ENCODE measurements around the gene EFNA2. TPM values are rescaled to one million over a fixed set of nuclear protein-coding genes. Genes with fewer than 3 reads are reported as not detected.
A peak's percentile ranks its signal among the peaks of the same experiment; 100 is the strongest.

The EFNA2 gene
- total and polyA plus RNA-seq, 4 experiments from 2014 or later = not detected

DNA sequence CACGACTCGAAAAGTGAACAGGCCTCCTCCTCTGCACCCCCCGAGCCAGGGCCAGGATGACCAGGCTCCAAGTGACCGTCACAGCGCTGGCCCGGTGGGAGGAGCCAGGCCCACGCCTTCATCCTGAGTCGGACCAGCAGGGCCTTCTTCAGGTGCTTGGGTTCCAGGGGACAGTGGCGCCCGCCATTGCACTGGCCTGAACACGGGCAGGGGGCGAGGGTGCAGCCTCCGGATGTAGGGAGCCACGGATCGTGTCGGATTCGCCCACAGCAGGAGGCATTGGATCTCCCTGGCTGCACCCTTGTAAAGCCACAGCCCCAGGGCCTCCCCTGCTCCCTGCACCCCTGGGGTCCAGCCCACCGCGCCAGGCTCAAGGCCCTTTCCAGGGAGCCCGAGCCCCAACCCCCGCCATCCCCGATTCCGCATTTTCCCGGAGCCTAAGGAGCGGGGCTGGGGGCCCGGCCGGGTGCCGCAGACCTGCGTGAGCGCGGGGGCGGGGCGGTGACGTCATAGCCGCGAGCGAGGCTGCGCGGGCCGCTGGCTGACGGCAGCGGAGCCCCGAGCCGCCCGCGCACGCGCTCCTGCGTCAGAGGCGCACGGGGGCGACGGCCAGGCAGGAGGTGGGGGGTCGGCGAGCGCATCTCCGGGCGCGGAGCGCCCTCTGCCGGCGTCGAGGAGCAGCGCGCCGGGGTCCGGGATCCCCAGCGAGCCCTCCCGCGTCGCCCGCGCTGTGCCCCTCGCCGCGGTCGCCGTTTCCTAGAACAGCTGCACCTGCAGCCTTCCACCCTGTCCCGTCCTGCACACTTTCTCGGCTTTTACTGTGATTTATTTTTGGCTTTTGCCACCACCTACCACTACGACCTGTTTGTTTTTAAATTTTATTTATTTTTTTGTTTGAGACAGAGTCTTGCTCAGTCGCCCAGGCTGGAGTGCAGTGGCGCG is 45.6 kb upstream of the EFNA2 start:
- Mint-ChIP-seq H3K9me3 (peaks cover 0 to 3% (median 0%) of the 10 kb centered on the region in 8 donors), H3K36me3 (peaks cover 0 to 5% of the 10 kb centered on the region in 2 donors), H3K4me3 (peak overlapping the region; percentile 43 to 94 (median 74)), H3K27me3 (peaks cover 6 to 10% of the 10 kb centered on the region in 2 donors), H3K4me1 (peaks cover 12 to 52% (median 33%) of the 10 kb centered on the region in 4 donors), H3K27ac (peak overlapping the region; percentile 75 to 98 (median 88))
- Histone ChIP-seq H3K4me1 (ENCODE audit: insufficient read depth, low read length) (peaks cover 53% of the 10 kb centered on the region), H3K27ac (ENCODE audit: low read depth, low read length) (peak overlapping the region; percentile 38), H3K36me3 (ENCODE audit: insufficient read depth, low read length) (no peaks in the 10 kb centered on the region), H3K27me3 (ENCODE audit: insufficient read depth, low read length) (no peaks in the 10 kb centered on the region), H3K4me3 (ENCODE audit: low read length in 2 of 2) (peak overlapping the region in 1 of 2 donors; percentile 59), H3K9me3 (ENCODE audit: control insufficient read depth in 1 of 2, low read length in 2 of 2) (no peaks in the 10 kb centered on the region)
- intact Hi-C loops (cut with micrococcal nuclease) = loop anchor here (2.0 to 10.0 kb wide), 3 partner anchors 48 to 445 kb away; partner anchors contain the start of genes GPX4 and PTBP1
- DNase-seq = peak; percentile 92 to 94 (median 94)
- ChIA-PET CTCF (ENCODE audit: partially characterized antibody) (interaction anchor here (1.0 to 2.4 kb wide), 4 partner anchors 21 to 256 kb away, joined by 3 to 10 read pairs (median 4); partner anchors contain the start of genes CIRBP and WDR18), POLR2A (ENCODE audit: partially characterized antibody) (interaction anchor here (0.5 to 10.1 kb wide), 6 partner anchors 24 to 256 kb away, joined by 3 to 650 read pairs (median 4); partner anchors contain the start of genes CIRBP and CNN2)

DNA sequence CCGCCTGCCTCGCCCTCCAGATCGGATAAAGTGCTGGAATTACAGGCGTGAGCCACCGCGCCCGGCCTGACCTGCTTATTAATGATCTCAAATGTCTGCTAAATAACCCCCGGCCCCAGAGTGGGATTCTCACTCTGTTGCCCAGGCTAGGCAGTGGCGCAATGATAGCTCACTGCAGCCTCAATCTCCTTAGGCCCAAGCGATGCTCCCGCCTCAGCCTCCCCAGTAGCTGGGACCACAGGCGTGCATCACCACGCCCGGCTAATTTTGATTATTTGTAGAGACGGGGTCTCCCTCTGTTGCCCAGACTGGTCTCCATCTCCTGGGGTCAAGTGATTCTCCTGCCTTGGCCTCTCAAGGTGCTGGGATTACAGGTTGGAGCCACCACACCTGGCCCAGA is 44.7 kb upstream of the EFNA2 start:
- Mint-ChIP-seq H3K9me3 (peaks cover 0 to 3% (median 0%) of the 10 kb centered on the region in 8 donors), H3K27ac (peak overlapping the region; percentile 37 to 99 (median 98)), H3K4me1 (peaks cover 12 to 52% (median 33%) of the 10 kb centered on the region in 4 donors), H3K36me3 (peaks cover 0 to 5% of the 10 kb centered on the region in 2 donors), H3K4me3 (peak overlapping the region; percentile 36 to 95 (median 92)), H3K27me3 (peaks cover 6 to 10% of the 10 kb centered on the region in 2 donors)
- ChIA-PET CTCF (ENCODE audit: partially characterized antibody) (interaction anchor here (1.0 to 2.4 kb wide), 4 partner anchors 20 to 257 kb away, joined by 3 to 10 read pairs (median 4); partner anchors contain the start of genes CIRBP and WDR18), POLR2A (ENCODE audit: partially characterized antibody) (interaction anchor here (0.5 to 10.1 kb wide), 12 partner anchors 9 to 1017 kb away, joined by 3 to 650 read pairs (median 4); partner anchors contain the start of genes CIRBP, CNN2 and FAM174C)
- Histone ChIP-seq H3K4me3 (ENCODE audit: low read length in 2 of 2) (peak overlapping the region in 1 of 2 donors; percentile 59), H3K27me3 (ENCODE audit: insufficient read depth, low read length) (no peaks in the 10 kb centered on the region), H3K4me1 (ENCODE audit: insufficient read depth, low read length) (peaks cover 59% of the 10 kb centered on the region), H3K9me3 (ENCODE audit: control insufficient read depth in 1 of 2, low read length in 2 of 2) (no peaks in the 10 kb centered on the region), H3K36me3 (ENCODE audit: insufficient read depth, low read length) (no peaks in the 10 kb centered on the region), H3K27ac (ENCODE audit: low read depth, low read length) (peak overlapping the region; percentile 72)
- intact Hi-C loops (cut with micrococcal nuclease) = loop anchor here (1.0 to 10.0 kb wide), 4 partner anchors 49 to 446 kb away; partner anchors contain the start of genes GPX4 and PTBP1
- DNase-seq = no peak

DNA sequence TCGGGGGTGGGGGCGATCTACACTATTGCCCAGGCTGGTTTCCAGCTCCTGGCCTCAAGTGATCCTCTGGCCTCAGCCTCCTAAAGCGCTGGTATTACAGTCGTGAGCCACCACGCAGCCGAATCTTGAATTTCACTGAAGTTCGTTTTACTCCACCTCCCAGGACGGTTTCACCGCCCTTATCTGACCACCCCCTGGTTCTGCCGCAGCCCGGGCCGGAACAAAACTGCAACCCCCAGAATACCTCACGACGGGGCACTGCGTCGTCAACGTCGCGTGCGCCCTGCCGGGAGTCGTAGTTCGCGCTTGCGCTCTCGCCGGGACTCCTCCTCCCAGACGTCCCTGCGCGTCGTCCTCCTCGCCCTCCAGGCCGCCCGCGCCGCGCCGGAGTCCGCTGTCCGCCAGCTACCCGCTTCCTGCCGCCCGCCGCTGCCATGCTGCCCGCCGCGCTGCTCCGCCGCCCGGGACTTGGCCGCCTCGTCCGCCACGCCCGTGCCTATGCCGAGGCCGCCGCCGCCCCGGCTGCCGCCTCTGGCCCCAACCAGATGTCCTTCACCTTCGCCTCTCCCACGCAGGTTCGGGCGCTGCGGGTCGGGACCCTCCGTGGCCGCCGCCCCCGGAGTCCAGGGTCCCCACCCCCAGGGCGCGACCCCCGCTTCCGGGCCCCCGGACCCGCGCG is 44.1 kb upstream of the EFNA2 start, which contains the start of gene ATP5F1D:
Gene ATP5F1D (plus strand): TSS at position 335 of the 679 bp plus-strand sequence. CDS start 100 bp downstream, at position 435.
- Histone ChIP-seq H3K9me3 (ENCODE audit: control insufficient read depth in 1 of 2, low read length in 2 of 2) (no peaks in the 10 kb centered on the region), H3K4me3 (ENCODE audit: low read length in 2 of 2) (peak within 1 kb of the TSS; percentile 29 to 59), H3K27ac (ENCODE audit: low read depth, low read length) (peak within 1 kb of the TSS; percentile 72), H3K27me3 (ENCODE audit: insufficient read depth, low read length) (no peaks in the 10 kb centered on the region), H3K36me3 (ENCODE audit: insufficient read depth, low read length) (no peaks in the 10 kb centered on the region), H3K4me1 (ENCODE audit: insufficient read depth, low read length) (peaks cover 59% of the 10 kb centered on the region)
- Mint-ChIP-seq H3K4me1 (peaks cover 12 to 52% (median 33%) of the 10 kb centered on the region in 4 donors), H3K27me3 (peaks cover 6 to 10% of the 10 kb centered on the region in 2 donors), H3K36me3 (peaks cover 0 to 5% of the 10 kb centered on the region in 2 donors), H3K9me3 (peaks cover 0 to 2% (median 0%) of the 10 kb centered on the region in 8 donors), H3K27ac (peak within 1 kb of the TSS; percentile 94 to 99 (median 98)), H3K4me3 (peak within 1 kb of the TSS; percentile 89 to 95 (median 92))
- POLR2A ChIA-PET (ENCODE audit: partially characterized antibody) = interaction anchor here (0.6 to 10.1 kb wide), 12 partner anchors 9 to 1017 kb away, joined by 3 to 650 read pairs (median 4); partner anchors contain the start of genes CIRBP, CNN2 and FAM174C
- CTCF ChIA-PET (ENCODE audit: partially characterized antibody) = interaction anchor here (1.1 to 2.4 kb wide), 3 partner anchors 20 to 28 kb away, joined by 3 to 10 read pairs (median 4); partner anchors contain the start of gene CIRBP
- intact Hi-C loops (cut with micrococcal nuclease) = loop anchor here (1.0 to 10.0 kb wide), 4 partner anchors 49 to 447 kb away; partner anchors contain the start of genes GPX4 and PTBP1
- peak; percentile 84 to 88 (median 86) for DNase-seq

DNA sequence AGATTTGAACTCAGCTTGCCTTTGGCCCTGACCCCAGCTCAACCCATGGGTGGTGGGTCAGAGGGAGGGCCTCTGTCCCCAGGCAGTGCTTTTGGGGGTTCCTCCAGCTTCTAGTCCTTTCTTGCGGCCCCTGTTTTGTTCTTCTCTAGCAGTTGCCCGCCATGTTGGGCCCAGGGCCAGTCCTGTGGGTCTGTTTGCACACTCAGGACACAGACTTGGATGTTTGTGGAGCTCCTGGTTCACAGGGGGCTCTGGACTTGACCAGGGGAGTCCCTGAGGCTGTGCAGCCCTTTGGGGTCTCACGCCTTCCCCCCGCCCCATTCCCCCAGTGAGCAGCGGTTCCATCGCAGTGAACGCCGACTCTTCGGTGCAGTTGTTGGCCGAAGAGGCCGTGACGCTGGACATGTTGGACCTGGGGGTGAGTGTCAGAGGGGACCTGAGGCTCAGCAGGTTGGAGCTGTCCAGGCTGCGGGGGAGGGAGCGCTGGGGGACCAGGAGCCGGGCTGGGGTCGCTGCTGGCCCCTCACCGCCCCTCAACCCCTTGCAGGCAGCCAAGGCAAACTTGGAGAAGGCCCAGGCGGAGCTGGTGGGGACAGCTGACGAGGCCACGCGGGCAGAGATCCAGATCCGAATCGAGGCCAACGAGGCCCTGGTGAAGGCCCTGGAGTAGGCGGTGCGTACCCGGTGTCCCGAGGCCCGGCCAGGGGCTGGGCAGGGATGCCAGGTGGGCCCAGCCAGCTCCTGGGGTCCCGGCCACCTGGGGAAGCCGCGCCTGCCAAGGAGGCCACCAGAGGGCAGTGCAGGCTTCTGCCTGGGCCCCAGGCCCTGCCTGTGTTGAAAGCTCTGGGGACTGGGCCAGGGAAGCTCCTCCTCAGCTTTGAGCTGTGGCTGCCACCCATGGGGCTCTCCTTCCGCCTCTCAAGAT is 41.6 kb upstream of the EFNA2 start:
- H3K9me3 Mint-ChIP-seq = no peaks in the 10 kb centered on the region
- Histone ChIP-seq H3K4me1 (ENCODE audit: insufficient read depth, low read length) (peaks cover 59% of the 10 kb centered on the region), H3K27ac (ENCODE audit: low read depth, low read length) (peak overlapping the region; percentile 36), H3K4me3 (ENCODE audit: low read length in 2 of 2) (no peak overlapping the region), H3K9me3 (ENCODE audit: control insufficient read depth in 1 of 2, low read length in 2 of 2) (no peaks in the 10 kb centered on the region), H3K36me3 (ENCODE audit: insufficient read depth, low read length) (no peaks in the 10 kb centered on the region), H3K27me3 (ENCODE audit: insufficient read depth, low read length) (no peaks in the 10 kb centered on the region)
- CTCF ChIA-PET (ENCODE audit: partially characterized antibody) = interaction anchor here (0.6 to 5.3 kb wide), 20 partner anchors 9 to 225 kb away, joined by 3 to 364 read pairs (median 4); partner anchors contain the start of genes CIRBP and FAM174C
- H3K36me3 Mint-ChIP-seq = peaks cover 0 to 5% of the 10 kb centered on the region in 2 donors
- peaks cover 6 to 42% (median 25%) of the 10 kb centered on the region in 4 donors for H3K4me1 Mint-ChIP-seq
- POLR2A ChIA-PET (ENCODE audit: partially characterized antibody) = interaction anchor here (0.7 to 10.1 kb wide), 18 partner anchors 9 to 447 kb away, joined by 3 to 650 read pairs (median 5); partner anchors contain the start of genes CIRBP, CNN2, FAM174C and GPX4
- intact Hi-C loops (cut with micrococcal nuclease) = loop anchor here (1.0 to 10.0 kb wide), 3 partner anchors 22 to 449 kb away; partner anchors contain the start of gene PTBP1
- peak overlapping the region in 7 of 8 donors; percentile 41 to 86 (median 74) for H3K4me3 Mint-ChIP-seq
- peak overlapping the region; percentile 85 to 98 (median 94) for H3K27ac Mint-ChIP-seq
- DNase-seq = peak; percentile 83 to 87 (median 84)
- peaks cover 0 to 3% of the 10 kb centered on the region in 2 donors for H3K27me3 Mint-ChIP-seq

DNA sequence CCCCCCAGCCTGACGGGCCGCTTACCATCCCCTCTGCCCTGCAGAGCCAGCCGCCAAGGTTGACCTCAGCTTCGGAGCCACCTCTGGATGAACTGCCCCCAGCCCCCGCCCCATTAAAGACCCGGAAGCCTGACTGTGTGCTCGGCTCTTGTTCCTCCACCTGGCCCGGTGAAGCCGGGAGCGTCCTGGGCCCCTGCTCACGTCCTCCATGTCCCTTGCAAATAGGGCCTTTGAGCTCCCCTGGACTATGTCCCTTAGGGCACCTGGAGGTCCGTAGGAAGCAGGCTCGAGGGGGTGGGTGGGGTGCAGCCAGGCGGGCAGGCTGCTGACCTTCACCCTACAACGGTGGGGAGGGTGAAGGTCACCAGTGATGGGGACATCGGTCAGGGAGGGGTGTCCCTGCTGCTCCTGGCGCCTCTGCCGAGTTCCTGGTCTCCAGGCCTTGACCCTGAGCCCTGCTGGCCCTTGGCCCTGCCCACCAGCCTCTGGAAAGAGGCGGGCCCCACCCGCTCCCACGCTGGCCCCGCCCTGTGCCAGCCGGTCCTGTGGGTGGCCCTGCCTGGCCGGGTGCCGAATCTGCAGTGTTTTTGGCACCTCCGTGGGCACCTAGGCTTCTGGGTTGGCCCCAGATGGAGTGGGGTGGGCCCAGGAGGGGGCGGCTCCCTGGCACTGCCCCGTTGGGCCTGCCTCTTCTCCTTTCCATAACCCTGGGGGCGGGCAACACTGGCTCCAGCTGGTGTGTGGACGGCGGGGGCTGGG is 40.8 kb upstream of the EFNA2 start:
- no peaks in the 10 kb centered on the region for H3K9me3 ChIP-seq (ENCODE audit: control insufficient read depth in 1 of 2, low read length in 2 of 2)
- CTCF ChIA-PET (ENCODE audit: partially characterized antibody) = interaction anchor here (0.6 to 5.3 kb wide), 20 partner anchors 8 to 225 kb away, joined by 3 to 364 read pairs (median 4); partner anchors contain the start of genes CIRBP and FAM174C
- Mint-ChIP-seq H3K4me1 (peaks cover 6 to 35% (median 22%) of the 10 kb centered on the region in 4 donors), H3K27ac (peak overlapping the region; percentile 85 to 95 (median 94)), H3K4me3 (peak overlapping the region in 7 of 8 donors; percentile 41 to 86 (median 74)), H3K36me3 (peaks cover 3 to 6% of the 10 kb centered on the region in 2 donors), H3K9me3 (peaks cover 0 to 2% (median 0%) of the 10 kb centered on the region in 8 donors), H3K27me3 (peaks cover 0 to 3% of the 10 kb centered on the region in 2 donors)
- intact Hi-C loops (cut with micrococcal nuclease) = loop anchor here (1.0 to 10.0 kb wide), 3 partner anchors 21 to 450 kb away; partner anchors contain the start of gene PTBP1
- no peaks in the 10 kb centered on the region for H3K36me3 ChIP-seq (ENCODE audit: insufficient read depth, low read length)
- no peak overlapping the region for H3K4me3 ChIP-seq (ENCODE audit: low read length in 2 of 2)
- H3K27me3 ChIP-seq (ENCODE audit: insufficient read depth, low read length) = no peaks in the 10 kb centered on the region
- peaks cover 55% of the 10 kb centered on the region for H3K4me1 ChIP-seq (ENCODE audit: insufficient read depth, low read length)
- peak overlapping the region; percentile 36 for H3K27ac ChIP-seq (ENCODE audit: low read depth, low read length)
- DNase-seq = no peak
- POLR2A ChIA-PET (ENCODE audit: partially characterized antibody) = interaction anchor here (0.9 to 10.1 kb wide), 15 partner anchors 8 to 448 kb away, joined by 3 to 650 read pairs (median 6); partner anchors contain the start of genes CIRBP, CNN2, FAM174C and GPX4
